Progenitor cell of endocrine pancreas (in vitro differentiated cells): ENCODE results near the gene MRGPRD. TPM values are rescaled to one million over a fixed set of nuclear protein-coding genes. Genes with fewer than 3 reads are reported as not detected.
"Not testable (repeated sequence)": the region's sequence is repeated elsewhere in the genome, so short reads cannot be mapped to it uniquely, and the experiment has no call there.

Experiments
- DNase-seq: peaks from one replicate; pipeline ENCODE4 v3.0.0; 2021; ENCODE audit warnings: low spot score; ENCODE audit not compliant: unreplicated experiment
- H3K27ac Mint-ChIP-seq: 2 replicates; pipeline ENCODE4 v1.8.0; 2021; ENCODE audit warnings: mild to moderate bottlenecking, moderate library complexity, mixed read lengths
- H3K27me3 Mint-ChIP-seq: 2 replicates; pipeline ENCODE4 v1.8.0; 2021; ENCODE audit warnings: mixed read lengths
- H3K36me3 Mint-ChIP-seq: 2 replicates; pipeline ENCODE4 v1.8.0; 2022; ENCODE audit warnings: mixed read lengths; ENCODE audit not compliant: insufficient read depth
- H3K4me1 Mint-ChIP-seq: 2 replicates; pipeline ENCODE4 v1.8.0; 2021; ENCODE audit warnings: low read depth, mixed read lengths
- H3K4me3 Mint-ChIP-seq: 2 replicates; pipeline ENCODE4 v1.8.0; 2021; ENCODE audit warnings: low read depth, mild to moderate bottlenecking, moderate library complexity, mixed read lengths
- H3K9me3 Mint-ChIP-seq: 2 replicates; pipeline ENCODE4 v1.8.0; 2021; ENCODE audit warnings: low read depth, mixed read lengths
- total RNA-seq: library from RNA; stranded (reverse); gene quantifications from 2 replicates; pipeline ENCODE4 v1.2.1, GENCODE V29; 2021
- TF ChIP-seq, protein P1 (sequence below): fragments of 200-600 bp; sonication (generic); IDR thresholded peaks from one replicate; pipeline ENCODE4 v1.5.0; 2021; ENCODE audit warnings: antibody characterized with exemption, mild to moderate bottlenecking; ENCODE audit not compliant: unreplicated experiment

The MRGPRD gene
- total RNA-seq, 1 donor from 2014 or later: not detected

DNA sequence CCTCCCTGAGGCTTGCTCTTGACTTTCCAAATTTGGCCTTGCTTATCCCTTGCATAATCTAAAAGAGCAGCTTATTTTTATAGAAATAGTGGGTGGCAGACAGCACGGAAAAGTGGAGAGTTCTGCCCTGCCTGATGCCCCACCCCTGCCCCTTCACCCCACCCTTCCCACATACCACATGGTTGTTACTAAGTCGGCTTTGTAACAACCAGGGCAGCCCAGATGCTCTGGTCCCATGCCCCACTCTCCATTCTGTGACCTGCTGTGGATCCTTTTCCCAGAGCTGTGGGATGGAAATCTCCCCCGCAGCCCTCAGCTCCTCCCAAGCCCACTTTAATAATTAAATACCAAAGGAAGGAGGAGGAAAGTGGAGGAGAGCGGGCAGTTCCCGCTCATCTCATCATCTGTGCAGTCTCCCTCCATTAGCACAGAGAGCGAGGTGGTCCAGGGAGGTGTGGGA is 21.4 kb upstream of the MRGPRD start:
- DNase-seq: peak; percentile 3
- Mint-ChIP-seq H3K36me3 (no peaks in the 10 kb centered on the region), H3K27ac (no peak overlapping the region), H3K27me3 (peaks cover 5% of the 10 kb centered on the region), H3K9me3 (no peaks in the 10 kb centered on the region), H3K4me1 (peaks cover 1% of the 10 kb centered on the region), H3K4me3 (no peak overlapping the region)
- TF ChIP-seq, protein P1, sequence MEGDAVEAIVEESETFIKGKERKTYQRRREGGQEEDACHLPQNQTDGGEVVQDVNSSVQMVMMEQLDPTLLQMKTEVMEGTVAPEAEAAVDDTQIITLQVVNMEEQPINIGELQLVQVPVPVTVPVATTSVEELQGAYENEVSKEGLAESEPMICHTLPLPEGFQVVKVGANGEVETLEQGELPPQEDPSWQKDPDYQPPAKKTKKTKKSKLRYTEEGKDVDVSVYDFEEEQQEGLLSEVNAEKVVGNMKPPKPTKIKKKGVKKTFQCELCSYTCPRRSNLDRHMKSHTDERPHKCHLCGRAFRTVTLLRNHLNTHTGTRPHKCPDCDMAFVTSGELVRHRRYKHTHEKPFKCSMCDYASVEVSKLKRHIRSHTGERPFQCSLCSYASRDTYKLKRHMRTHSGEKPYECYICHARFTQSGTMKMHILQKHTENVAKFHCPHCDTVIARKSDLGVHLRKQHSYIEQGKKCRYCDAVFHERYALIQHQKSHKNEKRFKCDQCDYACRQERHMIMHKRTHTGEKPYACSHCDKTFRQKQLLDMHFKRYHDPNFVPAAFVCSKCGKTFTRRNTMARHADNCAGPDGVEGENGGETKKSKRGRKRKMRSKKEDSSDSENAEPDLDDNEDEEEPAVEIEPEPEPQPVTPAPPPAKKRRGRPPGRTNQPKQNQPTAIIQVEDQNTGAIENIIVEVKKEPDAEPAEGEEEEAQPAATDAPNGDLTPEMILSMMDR: no peak

DNA sequence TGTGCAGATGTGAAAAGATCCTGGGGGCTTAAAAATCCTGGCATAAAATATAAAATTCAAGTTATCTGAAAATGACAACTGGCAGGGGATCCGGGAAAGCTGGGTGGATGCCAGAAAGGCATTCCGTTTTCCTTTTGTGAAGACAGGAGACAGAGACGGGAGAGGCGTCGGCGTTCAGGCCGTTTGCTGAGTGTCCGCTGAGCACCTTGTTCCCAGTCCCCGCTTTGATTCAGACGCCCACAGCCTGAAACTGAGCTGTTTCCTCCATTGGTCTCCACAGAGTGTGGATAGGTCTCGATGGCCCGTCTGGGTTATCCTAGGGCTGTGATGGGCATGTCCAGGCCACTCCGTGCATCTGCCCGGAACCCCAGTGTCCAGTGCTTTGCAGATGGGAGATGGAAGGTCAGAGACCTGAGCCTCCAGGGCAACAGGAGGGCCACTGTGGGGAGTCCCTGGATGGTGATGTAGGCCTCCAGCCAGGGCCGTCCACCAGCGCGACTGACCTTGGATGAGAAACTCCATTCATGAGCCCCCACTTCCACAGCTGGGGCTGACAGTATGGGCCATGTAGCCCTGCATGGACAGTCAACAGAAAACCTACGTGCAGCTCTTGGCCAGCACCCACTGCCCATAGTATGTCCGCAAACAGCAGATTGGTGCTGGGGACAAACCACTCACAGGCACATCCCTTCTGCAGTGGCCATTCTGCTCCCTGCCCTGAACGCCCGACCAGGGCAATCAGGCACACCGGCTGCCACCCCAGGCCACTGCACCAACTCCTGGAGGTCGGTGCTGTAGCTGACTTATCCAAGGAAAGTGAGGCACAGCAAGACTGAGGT is 20.7 kb upstream of the MRGPRD start:
- no peak for DNase-seq
- Mint-ChIP-seq H3K4me1 (no peaks in the 10 kb centered on the region), H3K9me3 (no peaks in the 10 kb centered on the region), H3K4me3 (no peak overlapping the region), H3K36me3 (no peaks in the 10 kb centered on the region), H3K27me3 (peaks cover 5% of the 10 kb centered on the region), H3K27ac (no peak overlapping the region)
- TF ChIP-seq, protein P1: no peak

DNA sequence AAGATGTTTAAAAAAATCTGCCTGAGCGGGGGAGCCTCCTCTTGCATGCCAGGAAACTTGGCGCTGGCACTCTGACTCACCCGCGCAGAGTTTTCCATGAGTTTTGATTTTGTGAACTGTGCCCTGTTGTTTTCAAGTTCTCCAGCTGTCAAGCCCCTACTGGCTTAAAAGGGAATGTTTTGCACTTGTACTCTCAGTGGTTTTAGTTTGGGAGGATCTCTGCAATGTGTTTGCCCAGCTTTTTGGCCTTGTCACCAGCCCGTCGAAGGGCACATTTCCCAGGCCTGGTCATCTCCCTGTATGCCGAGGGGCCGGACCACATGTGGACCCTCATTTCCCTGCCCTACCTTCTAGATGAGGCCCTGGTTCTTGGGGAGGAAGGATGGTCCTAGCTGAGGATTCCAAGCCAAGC is 20.1 kb upstream of the MRGPRD start:
- no peaks in the 10 kb centered on the region for H3K4me1 Mint-ChIP-seq
- TF ChIP-seq, protein P1: peak; percentile 46
- peaks cover 5% of the 10 kb centered on the region for H3K27me3 Mint-ChIP-seq
- no peak overlapping the region for H3K27ac Mint-ChIP-seq
- no peaks in the 10 kb centered on the region for H3K9me3 Mint-ChIP-seq
- peak; percentile 5 for DNase-seq
- no peak overlapping the region for H3K4me3 Mint-ChIP-seq
- no peaks in the 10 kb centered on the region for H3K36me3 Mint-ChIP-seq

DNA sequence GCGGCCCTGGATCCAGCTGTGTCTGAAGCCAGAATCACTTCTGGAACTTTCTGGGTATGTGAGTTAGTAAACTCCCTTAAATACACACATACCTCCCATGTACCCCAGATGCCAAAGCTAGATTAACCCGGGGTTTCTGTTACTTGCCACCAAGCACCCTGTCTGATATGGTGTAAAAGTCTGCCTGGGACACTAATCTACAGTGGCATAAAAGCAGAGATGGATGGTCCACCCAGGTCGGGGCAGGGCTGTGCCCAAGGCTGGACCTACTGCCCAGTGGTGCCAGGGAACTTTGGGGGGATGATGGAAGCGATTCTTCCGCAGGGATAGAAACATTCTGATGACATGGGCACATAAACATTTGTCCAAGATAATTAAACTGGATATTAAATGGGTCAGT is 19.6 kb upstream of the MRGPRD start:
- H3K36me3 Mint-ChIP-seq: no peaks in the 10 kb centered on the region
- H3K27ac Mint-ChIP-seq: no peak overlapping the region
- H3K9me3 Mint-ChIP-seq: no peaks in the 10 kb centered on the region
- DNase-seq: peak; percentile 3
- TF ChIP-seq, protein P1: no peak
- no peak overlapping the region for H3K4me3 Mint-ChIP-seq
- no peaks in the 10 kb centered on the region for H3K4me1 Mint-ChIP-seq
- peaks cover 5% of the 10 kb centered on the region for H3K27me3 Mint-ChIP-seq

DNA sequence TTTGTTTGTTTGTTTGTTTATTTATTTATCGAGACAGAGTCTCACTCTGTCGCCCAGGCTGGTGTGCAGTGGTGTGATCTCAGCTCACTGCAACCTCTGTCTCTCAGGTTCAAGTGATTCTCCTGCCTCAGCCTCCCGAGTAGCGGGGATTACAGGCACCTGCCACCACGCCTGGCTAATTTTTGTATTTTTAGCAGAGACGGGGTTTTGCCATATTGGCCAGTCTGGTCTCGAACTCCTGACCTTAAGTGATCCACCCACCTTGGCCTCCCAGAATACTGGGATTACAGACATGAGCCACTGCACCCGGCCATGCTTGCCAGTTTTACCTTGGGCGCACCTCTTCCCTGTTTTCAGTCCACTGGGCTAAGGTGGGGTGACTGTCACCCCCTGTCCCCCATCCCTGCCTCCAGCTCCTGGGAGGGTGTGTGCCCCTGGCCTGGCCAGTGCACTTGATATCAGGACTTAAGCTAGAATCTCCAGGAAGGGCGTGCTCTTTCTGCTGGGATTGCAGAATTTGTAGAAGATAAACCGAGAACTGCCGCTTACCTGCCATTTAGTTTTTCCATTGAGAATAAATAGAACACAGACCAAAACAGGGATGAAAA is 19.1 kb upstream of the MRGPRD start:
- not testable (repeated sequence) for DNase-seq, H3K36me3 Mint-ChIP-seq, H3K9me3 Mint-ChIP-seq, H3K4me3 Mint-ChIP-seq, H3K27ac Mint-ChIP-seq, H3K4me1 Mint-ChIP-seq, H3K27me3 Mint-ChIP-seq
